LNCaP clone FGC (cell line): ENCODE data around the gene AMBRA1.

Experiments used
- DNase-seq: peaks from one replicate; pipeline ENCODE4 v3.0.0-alpha.2; 2011; ENCODE audit warnings: low read depth
- H3K4me3 ChIP-seq: 2 replicates; pipeline ENCODE4 v1.5.1; 2011; ENCODE audit warnings: mild to moderate bottlenecking, low read depth, low read length, control low read depth
- CTCF ChIP-seq: IDR thresholded peaks from 2 replicates; pipeline ENCODE4 v1.5.1; 2012; ENCODE audit warnings: mild to moderate bottlenecking; ENCODE audit not compliant: control insufficient read depth, insufficient read depth; ENCODE audit errors: extremely low read depth

The AMBRA1 gene

GRCh38 chr11:46397526-46397925, 196.3 kb downstream of the AMBRA1 start:
- no peak for TF ChIP-seq CTCF
- no peak for DNase-seq
- H3K4me3 ChIP-seq: no peak overlapping the region

GRCh38 chr11:46393759-46394158, 200.1 kb downstream of the AMBRA1 start:
- TF ChIP-seq CTCF: no peak
- no peak overlapping the region for H3K4me3 ChIP-seq
- DNase-seq: no peak

- H3K4me3 ChIP-seq: no peak overlapping the region
- no peak for TF ChIP-seq CTCF
- no peak for DNase-seq
Measured at GRCh38 chr11:46393231-46393616, 200.6 kb downstream of the AMBRA1 start.

GRCh38 chr11:46392421-46393230, 201.2 kb downstream of the AMBRA1 start:
- H3K4me3 ChIP-seq: no peak overlapping the region
- DNase-seq: peak; percentile 42
- no peak for TF ChIP-seq CTCF

- no peak for DNase-seq
- TF ChIP-seq CTCF: peak; percentile 56
- H3K4me3 ChIP-seq: peak within 1 kb of the TSS; percentile 21; the same call in 1 of the 2 replicates
Measured at GRCh38 chr11:46391578-46392420, 202.0 kb downstream of the AMBRA1 start, which contains the start of gene CHRM4. CHRM4 (minus strand) TSS chr11:46391776; CDS start chr11:46386557, 5,219 bp downstream.

- no peak for DNase-seq
- TF ChIP-seq CTCF: no peak
- H3K4me3 ChIP-seq: no peak overlapping the region
Measured at GRCh38 chr11:46391186-46391577, 202.6 kb downstream of the AMBRA1 start.
